ENCODE measurements around the gene LSP1.

GRCh38 chr11:1883346-1884302 lies 30.7 kb downstream of the LSP1 start:
- no peak for TF ChIP-seq CTCF (IDR thresholded peaks at IDR 0.05)
- no peak for TF ChIP-seq POLR2A (IDR thresholded peaks at IDR 0.05)
- no peak for TF ChIP-seq POLR2AphosphoS5 (IDR thresholded peaks at IDR 0.05)
